HUES6 (cell line): ENCODE results near the gene BMPR2.
A peak's percentile ranks its signal among the peaks of the same experiment; 100 is the strongest.

Experiments used
- H3K27ac ChIP-seq: 2 replicates; pipeline ENCODE4 v1.7.0; 2013; ENCODE audit warnings: low read depth, mild to moderate bottlenecking, low read length, inconsistent platforms
- H3K27me3 ChIP-seq: 2 replicates; pipeline ENCODE4 v1.6.1; 2013; ENCODE audit warnings: low read length; ENCODE audit not compliant: control insufficient read depth, insufficient read depth
- H3K36me3 ChIP-seq: 2 replicates; pipeline ENCODE4 v1.6.1; 2013; ENCODE audit warnings: low read length; ENCODE audit not compliant: control insufficient read depth, insufficient read depth
- H3K4me1 ChIP-seq: 2 replicates; pipeline ENCODE4 v1.6.1; 2013; ENCODE audit warnings: low read length; ENCODE audit not compliant: control insufficient read depth, insufficient read depth
- H3K4me3 ChIP-seq: 2 replicates; pipeline ENCODE4 v1.5.1; 2013; ENCODE audit warnings: low read depth, low read length
- H3K9ac ChIP-seq: one replicate; pipeline ENCODE4 v1.6.1; 2013; ENCODE audit warnings: mild to moderate bottlenecking, low read length
- H3K9me3 ChIP-seq: 2 replicates; pipeline ENCODE4 v1.6.1; 2013; ENCODE audit warnings: low read depth, low read length; ENCODE audit not compliant: control insufficient read depth, insufficient read depth

Gene BMPR2

GRCh38 chr2:202375609-202376408, at the start of gene BMPR2:
Gene BMPR2, plus strand, starts transcription at chr2:202376327. Its CDS starts 1,148 bp downstream, at chr2:202377475.
- Histone ChIP-seq H3K9me3 (no peaks in the 10 kb centered on the region), H3K27me3 (no peaks in the 10 kb centered on the region), H3K9ac (peak within 1 kb of the TSS; percentile 96), H3K36me3 (no peaks in the 10 kb centered on the region), H3K4me1 (peaks cover 9% of the 10 kb centered on the region), H3K27ac (peak within 1 kb of the TSS; percentile 97), H3K4me3 (peak within 1 kb of the TSS; percentile 92)

- H3K36me3 ChIP-seq, result no peaks in the 10 kb centered on the region
- peaks cover 10% of the 10 kb centered on the region for H3K4me1 ChIP-seq
- H3K4me3 ChIP-seq, result no peak overlapping the region
- no peak overlapping the region for H3K27ac ChIP-seq
- no peaks in the 10 kb centered on the region for H3K9me3 ChIP-seq
- H3K27me3 ChIP-seq, result no peaks in the 10 kb centered on the region
- no peak overlapping the region for H3K9ac ChIP-seq
Observed at GRCh38 chr2:202327858-202328257, 48.3 kb upstream of the BMPR2 start.

- Histone ChIP-seq H3K9ac (no peak overlapping the region), H3K4me1 (no peaks in the 10 kb centered on the region), H3K4me3 (no peak overlapping the region), H3K27me3 (no peaks in the 10 kb centered on the region), H3K27ac (no peak overlapping the region), H3K9me3 (no peaks in the 10 kb centered on the region), H3K36me3 (no peaks in the 10 kb centered on the region)
Observed at GRCh38 chr2:202335791-202336467, 40.2 kb upstream of the BMPR2 start.

DNA sequence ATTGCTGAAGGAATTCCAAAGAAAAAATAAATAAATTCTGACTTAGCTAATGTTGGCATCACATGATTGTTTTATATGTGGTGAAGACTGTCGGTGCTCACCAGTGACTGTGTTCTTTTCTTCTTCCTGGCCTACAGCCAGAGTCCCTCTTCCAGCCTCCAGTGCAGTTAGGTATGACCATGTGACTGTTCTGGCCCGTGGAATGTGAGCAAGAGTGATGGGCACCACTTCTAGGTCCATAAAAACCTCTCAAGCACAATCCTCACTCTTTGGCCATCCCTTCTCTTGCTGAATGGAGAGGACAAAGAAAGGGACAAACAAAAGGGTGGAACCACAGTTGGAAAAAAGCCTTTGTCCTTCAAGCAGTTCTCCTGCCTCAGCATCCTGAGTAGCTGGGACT, 39.0 kb upstream of the BMPR2 start:
- Histone ChIP-seq H3K9me3 (no peaks in the 10 kb centered on the region), H3K27me3 (no peaks in the 10 kb centered on the region), H3K9ac (no peak overlapping the region), H3K4me3 (no peak overlapping the region), H3K27ac (no peak overlapping the region), H3K36me3 (no peaks in the 10 kb centered on the region), H3K4me1 (no peaks in the 10 kb centered on the region)

- no peak overlapping the region for H3K9ac ChIP-seq
- no peaks in the 10 kb centered on the region for H3K4me1 ChIP-seq
- H3K27me3 ChIP-seq, result no peaks in the 10 kb centered on the region
- H3K4me3 ChIP-seq, result no peak overlapping the region
- no peaks in the 10 kb centered on the region for H3K36me3 ChIP-seq
- H3K27ac ChIP-seq, result no peak overlapping the region
- no peaks in the 10 kb centered on the region for H3K9me3 ChIP-seq
Observed at GRCh38 chr2:202337706-202338346, 38.3 kb upstream of the BMPR2 start.

GRCh38 chr2:202339071-202339870, 36.9 kb upstream of the BMPR2 start:
- Histone ChIP-seq H3K4me3 (no peak overlapping the region), H3K9me3 (no peaks in the 10 kb centered on the region), H3K4me1 (peaks cover 7% of the 10 kb centered on the region), H3K9ac (no peak overlapping the region), H3K27me3 (no peaks in the 10 kb centered on the region), H3K36me3 (no peaks in the 10 kb centered on the region), H3K27ac (no peak overlapping the region)

DNA sequence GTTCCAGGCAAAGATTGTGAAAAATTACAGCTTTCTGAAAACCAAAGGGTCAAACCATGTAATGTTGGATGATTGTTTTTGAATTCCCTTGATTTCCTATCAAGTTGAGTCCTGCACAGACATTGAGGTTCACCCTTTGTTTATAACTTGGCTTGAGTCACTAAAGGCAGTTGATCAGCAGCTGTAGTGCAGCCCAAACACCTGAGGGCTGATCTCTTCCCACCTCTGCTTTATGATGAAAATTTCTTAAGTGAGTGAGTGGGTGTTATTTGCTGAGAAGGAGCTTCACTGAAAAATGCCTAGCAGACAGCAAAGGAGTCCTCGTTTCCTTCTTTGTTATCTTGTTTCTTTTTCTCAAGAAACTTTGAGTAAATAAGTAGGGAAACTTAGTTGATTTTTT, 31.9 kb upstream of the BMPR2 start:
- H3K27ac ChIP-seq, result peak overlapping the region; percentile 71

DNA sequence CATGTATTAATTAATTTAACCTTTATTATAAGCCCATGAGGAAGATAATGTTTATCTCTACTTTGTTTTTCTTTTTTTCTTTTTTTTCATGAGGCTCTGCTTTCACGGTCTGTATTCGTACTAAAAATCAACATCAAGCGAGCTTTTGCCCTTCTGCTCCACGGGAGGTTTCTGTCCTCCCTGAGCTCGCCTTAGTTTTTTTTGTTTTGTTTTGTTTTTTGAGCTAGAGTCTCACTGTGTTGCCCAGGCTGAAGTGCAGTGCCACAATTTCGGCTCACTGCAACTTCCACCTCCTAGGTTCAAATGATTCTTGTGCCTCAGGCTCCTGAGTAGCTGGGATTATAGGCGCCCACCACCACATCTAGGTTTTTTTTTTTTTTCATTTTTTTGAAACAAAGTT, 29.9 kb upstream of the BMPR2 start:
- Histone ChIP-seq H3K4me1 (peaks cover 8% of the 10 kb centered on the region), H3K36me3 (no peaks in the 10 kb centered on the region), H3K4me3 (no peak overlapping the region), H3K9me3 (no peaks in the 10 kb centered on the region), H3K27me3 (no peaks in the 10 kb centered on the region), H3K27ac (no peak overlapping the region), H3K9ac (no peak overlapping the region)

More for the DNA sequence above, 31.9 kb upstream of the BMPR2 start:
- H3K4me1 ChIP-seq, result peaks cover 8% of the 10 kb centered on the region
- H3K9me3 ChIP-seq, result no peaks in the 10 kb centered on the region
- no peak overlapping the region for H3K4me3 ChIP-seq
- H3K36me3 ChIP-seq, result no peaks in the 10 kb centered on the region
- no peaks in the 10 kb centered on the region for H3K27me3 ChIP-seq
- H3K9ac ChIP-seq, result peak overlapping the region; percentile 22

DNA sequence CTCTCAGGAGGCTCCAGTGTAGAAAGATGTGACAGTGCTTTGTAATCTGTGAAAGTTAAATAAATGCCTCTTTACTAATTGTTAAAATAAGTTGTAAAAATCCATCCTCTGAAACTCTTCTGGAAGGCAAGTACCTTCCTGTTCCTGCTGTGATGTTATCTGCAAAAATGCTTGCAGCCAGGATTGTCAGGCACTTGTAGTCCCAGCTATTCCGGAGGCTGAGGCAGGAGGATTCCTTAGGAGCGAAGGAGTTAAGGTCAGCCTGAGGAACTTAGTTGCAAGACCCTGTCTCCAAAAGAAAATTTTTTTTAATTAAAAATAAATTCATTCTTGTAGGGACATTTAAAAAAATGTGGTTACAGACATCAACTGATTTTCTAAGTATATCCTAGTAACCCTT, 22.7 kb upstream of the BMPR2 start:
- H3K9me3 ChIP-seq, result no peaks in the 10 kb centered on the region
- H3K27ac ChIP-seq, result no peak overlapping the region
- H3K9ac ChIP-seq, result no peak overlapping the region
- H3K4me1 ChIP-seq, result peaks cover 9% of the 10 kb centered on the region
- H3K36me3 ChIP-seq, result no peaks in the 10 kb centered on the region
- H3K4me3 ChIP-seq, result no peak overlapping the region
- no peaks in the 10 kb centered on the region for H3K27me3 ChIP-seq

GRCh38 chr2:202355993-202356505, 20.1 kb upstream of the BMPR2 start:
- Histone ChIP-seq H3K27me3 (no peaks in the 10 kb centered on the region), H3K9me3 (no peaks in the 10 kb centered on the region), H3K36me3 (no peaks in the 10 kb centered on the region), H3K27ac (no peak overlapping the region), H3K4me1 (peaks cover 16% of the 10 kb centered on the region), H3K9ac (no peak overlapping the region), H3K4me3 (no peak overlapping the region)
